HCT116 (cell line): ENCODE results near the gene PDE4B. TPM values are rescaled to one million over a fixed set of nuclear protein-coding genes. Genes with fewer than 3 reads are reported as not detected.

Experiments
- ATAC-seq: fragments of 200-7000 bp; cut with Tn5 transposase; 2 replicates; pipeline ENCODE4 v1.9.1; 2020; ENCODE audit warnings: mild to moderate bottlenecking, moderate library complexity
- BruUV-seq: library from RNA; stranded (reverse); fragments of 400-500 nt; replicated peaks from 2 replicates; lab custom pipeline; 2021; lab: Mats Ljungman, UMichigan
- CTCF ChIA-PET: fragments of 300-600 bp; sonication (Branson Sonifier 250); formaldehyde crosslinking; loops from one replicate; lab custom pipeline; 2021; ENCODE audit warnings: antibody characterized with exemption; lab: Charles Lee
- POLR2A ChIA-PET: fragments of 300-600, 350-600 bp; sonication (Branson Sonifier 250); formaldehyde crosslinking; loops from one replicate; lab custom pipeline; 2021; ENCODE audit warnings: antibody characterized with exemption; lab: Charles Lee
- RAD21 ChIA-PET, 2 experiments: fragments of 300-600 bp; sonication (Branson Sonifier 250); formaldehyde crosslinking; loops; one replicate each; lab custom pipeline; 2023; ENCODE audit warnings: low total read pairs in 2 of 2; ENCODE audit not compliant: uncharacterized antibody in 2 of 2, unreplicated experiment in 2 of 2, low non-redundant PET in 1 of 2; lab: Charles Lee
- DNase-seq: peaks from one replicate; pipeline ENCODE4 v3.0.0-alpha.2; 2010; ENCODE audit warnings: low read depth, low spot score
- H2AFZ ChIP-seq: fragments of 200-600 bp; shearing (Covaris generic), sonication (generic); 2 replicates; pipeline ENCODE4 v1.6.1; 2017; ENCODE audit warnings: low read depth, mixed run types, mixed read lengths, antibody characterized with exemption, low read length; ENCODE audit not compliant: poor library complexity, severe bottlenecking
- H3K27ac ChIP-seq: 2 replicates; pipeline ENCODE4 v1.5.1; 2012; ENCODE audit warnings: low read depth, low read length
- H3K27me3 ChIP-seq: fragments of 200-600 bp; sonication (generic); 2 replicates; pipeline ENCODE4 v1.6.1; 2016; ENCODE audit warnings: mixed run types, low read length, mixed read lengths; ENCODE audit not compliant: insufficient read depth
- H3K36me3 ChIP-seq, 2 experiments: fragments of 200-500 bp in 1 of 2; fragments of 200-600 bp in 1 of 2; sonication (Bioruptor generic) in 1 of 2; sonication (generic) in 1 of 2; 2 replicates each; pipeline versions ENCODE4 v1.5.1 to v1.6.1; 2014 to 2016; ENCODE audit warnings: low read length in 2 of 2, inconsistent platforms in 1 of 2, mixed read lengths in 1 of 2, mixed run types in 1 of 2; ENCODE audit not compliant: insufficient read depth in 2 of 2, control insufficient read depth in 1 of 2
- H3K4me1 ChIP-seq, 2 experiments: fragments of 200-600 bp in 1 of 2; sonication (generic) in 1 of 2; 2 replicates each; pipeline versions ENCODE4 v1.5.1 to v1.6.1; 2012 to 2017; ENCODE audit warnings: low read length in 2 of 2, inconsistent platforms in 1 of 2, mild to moderate bottlenecking in 1 of 2, mixed read lengths in 1 of 2, mixed run types in 1 of 2, moderate library complexity in 1 of 2; ENCODE audit not compliant: insufficient read depth in 2 of 2, control insufficient read depth in 1 of 2
- H3K4me2 ChIP-seq: fragments of 200-600 bp; sonication (generic); 2 replicates; pipeline ENCODE4 v1.6.1; 2017; ENCODE audit warnings: mixed run types, low read length, mixed read lengths
- H3K4me3 ChIP-seq, 2 experiments: fragments of 200-600 bp in 1 of 2; sonication (generic) in 1 of 2; replicated peaks in 1 of 2; 2 replicates each; pipeline ENCODE4 v1.5.1; 2011 to 2016; ENCODE audit warnings: low read length in 2 of 2, control low read depth in 1 of 2, low read depth in 1 of 2, mild to moderate bottlenecking in 1 of 2, mixed read lengths in 1 of 2, mixed run types in 1 of 2
- H3K79me2 ChIP-seq: fragments of 200-600 bp; sonication (generic); 2 replicates; pipeline ENCODE4 v1.6.1; 2017; ENCODE audit warnings: mild to moderate bottlenecking, mixed run types, low read length, moderate library complexity, mixed read lengths; ENCODE audit not compliant: insufficient read depth
- H3K9ac ChIP-seq: fragments of 200-600 bp; sonication (generic); 2 replicates; pipeline ENCODE4 v1.6.1; 2016; ENCODE audit warnings: low read length, mixed read lengths
- H3K9me2 ChIP-seq: fragments of 200-600 bp; sonication (generic), shearing (Covaris generic); 2 replicates; pipeline ENCODE4 v1.6.1; 2017; ENCODE audit warnings: mixed run types, mild to moderate bottlenecking, moderate library complexity; ENCODE audit not compliant: insufficient read depth
- H3K9me3 ChIP-seq, 2 experiments: fragments of 200-500 bp in 1 of 2; fragments of 200-600 bp in 1 of 2; sonication (Bioruptor generic) in 1 of 2; sonication (generic) in 1 of 2; 2 replicates each; pipeline ENCODE4 v1.6.1; 2014 to 2017; ENCODE audit warnings: low read length in 2 of 2, mixed read lengths in 2 of 2, inconsistent platforms in 1 of 2, low read depth in 1 of 2, mild to moderate bottlenecking in 1 of 2, mixed run types in 1 of 2, moderate library complexity in 1 of 2; ENCODE audit not compliant: control insufficient read depth in 1 of 2, insufficient read depth in 1 of 2
- H4K20me1 ChIP-seq: fragments of 200-600 bp; sonication (generic), shearing (Covaris generic); 2 replicates; pipeline ENCODE4 v1.6.1; 2017; ENCODE audit warnings: mixed run types, mild to moderate bottlenecking, moderate library complexity; ENCODE audit not compliant: insufficient read depth
- ATF3 ChIP-seq: IDR thresholded peaks from 2 replicates; pipeline ENCODE4 v1.6.1; 2012
- CBX3 ChIP-seq: IDR thresholded peaks from 2 replicates; pipeline ENCODE4 v1.6.1; 2012; ENCODE audit warnings: low read depth
- CTCF ChIP-seq, 3 experiments: fragments of 200-600 bp in 1 of 3; sonication (generic) in 1 of 3; IDR thresholded peaks in 2 of 3; conservative IDR thresholded peaks in 1 of 3; 2 replicates each; pipeline ENCODE4 v1.5.1; 2012 to 2017; ENCODE audit warnings: low read depth in 2 of 3, low read length in 2 of 3, antibody characterized with exemption in 1 of 3, borderline replicate concordance in 1 of 3, control low read depth in 1 of 3, mild to moderate bottlenecking in 1 of 3, mixed read lengths in 1 of 3, mixed run types in 1 of 3, moderate library complexity in 1 of 3; ENCODE audit not compliant: insufficient read depth in 1 of 3
- EGR1 ChIP-seq: IDR thresholded peaks from 2 replicates; pipeline ENCODE4 v1.6.1; 2012; ENCODE audit warnings: low read depth
- ELF1 ChIP-seq: IDR thresholded peaks from 2 replicates; pipeline ENCODE4 v1.6.1; 2012; ENCODE audit warnings: low read depth, borderline replicate concordance
- EZH2 ChIP-seq: fragments of 200-600 bp; sonication (generic); IDR thresholded peaks from 2 replicates; pipeline ENCODE4 v1.6.1; 2017; ENCODE audit warnings: antibody characterized with exemption, mixed run types
- EZH2phosphoT487 ChIP-seq: fragments of 200-600 bp; IDR thresholded peaks from 2 replicates; pipeline ENCODE4 v1.6.1; 2018; ENCODE audit warnings: antibody characterized with exemption, borderline replicate concordance
- MAX ChIP-seq: IDR thresholded peaks from 2 replicates; pipeline ENCODE4 v1.6.1; 2012
- RAD21 ChIP-seq: IDR thresholded peaks from 2 replicates; pipeline ENCODE4 v1.6.1; 2012; ENCODE audit warnings: low read depth, mild to moderate bottlenecking
- REST ChIP-seq: IDR thresholded peaks from 2 replicates; pipeline ENCODE4 v1.6.1; 2012; ENCODE audit warnings: low read depth
- SP1 ChIP-seq: IDR thresholded peaks from 2 replicates; pipeline ENCODE4 v1.6.1; 2012; ENCODE audit warnings: low read depth
- YY1 ChIP-seq: IDR thresholded peaks from 2 replicates; pipeline ENCODE4 v1.6.1; 2011; ENCODE audit warnings: low read length, low read depth, moderate library complexity, mild to moderate bottlenecking; ENCODE audit not compliant: insufficient replicate concordance; ENCODE audit errors: extremely low read depth
- ZFX ChIP-seq: fragments of 450-650 bp; IDR thresholded peaks from 2 replicates; pipeline ENCODE4 v1.6.1; 2017
- ZNF274 ChIP-seq: fragments of 200-500 bp; sonication (Bioruptor generic); IDR thresholded peaks from 2 replicates; pipeline ENCODE4 v1.6.1; 2014; ENCODE audit warnings: mild to moderate bottlenecking, low read depth, low read length, inconsistent platforms
- intact Hi-C: fragments of 100-400 bp; cut with micrococcal nuclease; formaldehyde crosslinking; loops from 2 replicates; pipeline ENCODE4 v1.10.0; 2022
- total RNA-seq: library from RNA; stranded (reverse); gene quantifications from one replicate; pipeline ENCODE4 v1.2.1, GENCODE V29; 2021; ENCODE audit not compliant: unreplicated experiment

The PDE4B gene
- total RNA-seq, 1 experiment from 2014 or later = 76.9 TPM

- intact Hi-C loops = no loop called here
- ChIA-PET RAD21 (no interaction called here), POLR2A (no interaction called here), CTCF (no interaction called here)
- no peak for DNase-seq
- Histone ChIP-seq H3K9me3 (no peaks in the 10 kb centered on the region), H3K9ac (no peak overlapping the region), H3K9me2 (no peaks in the 10 kb centered on the region), H3K4me1 (no peaks in the 10 kb centered on the region), H3K4me2 (no peak overlapping the region), H3K36me3 (no peaks in the 10 kb centered on the region), H3K4me3 (no peak overlapping the region), H2AFZ (no peak overlapping the region), H3K79me2 (no peaks in the 10 kb centered on the region), H3K27me3 (no peaks in the 10 kb centered on the region), H3K27ac (no peak overlapping the region), H4K20me1 (no peaks in the 10 kb centered on the region)
- TF ChIP-seq ELF1 (no peak), RAD21 (no peak), EZH2phosphoT487 (no peak)
- no TSS peak for BruUV-seq
- no peak for ATAC-seq
Observed at GRCh38 chr1:66085600-66085999, 292.9 kb downstream of the PDE4B start.

- intact Hi-C loops = no loop called here
- POLR2A ChIA-PET = no interaction called here
- no peak overlapping the region for H3K4me3 ChIP-seq
- no peak for DNase-seq
- no peak overlapping the region for H3K9ac ChIP-seq
- H3K36me3 ChIP-seq = no peaks in the 10 kb centered on the region
- TF ChIP-seq EZH2 = no peak
- no peak for TF ChIP-seq SP1
- no peak for TF ChIP-seq ATF3
- no peak for TF ChIP-seq ZFX
- no peak for TF ChIP-seq YY1
- TF ChIP-seq EGR1 = no peak
- no peak for TF ChIP-seq CTCF (IDR thresholded peaks at IDR 0.05 in 2 of 3, conservative IDR thresholded peaks at IDR 0.05 in 1 of 3; ENCODE audit: borderline replicate concordance in 1 of 3, insufficient read depth in 1 of 3, low read depth in 2 of 3, low read length in 2 of 3)
- TF ChIP-seq CBX3 = no peak
- no peak for TF ChIP-seq ZNF274
- no peak for TF ChIP-seq MAX
- TF ChIP-seq EZH2phosphoT487 = no peak
- TF ChIP-seq ELF1 = no peak
- TF ChIP-seq REST = no peak
- H3K79me2 ChIP-seq = no peaks in the 10 kb centered on the region
- no peak overlapping the region for H3K27ac ChIP-seq
- no peaks in the 10 kb centered on the region for H3K9me2 ChIP-seq
- CTCF ChIA-PET = no interaction called here
- no TSS peak for BruUV-seq
- ATAC-seq = no peak
- no peaks in the 10 kb centered on the region for H4K20me1 ChIP-seq
- no peaks in the 10 kb centered on the region for H3K9me3 ChIP-seq
- no peaks in the 10 kb centered on the region for H3K4me1 ChIP-seq
- RAD21 ChIA-PET = no interaction called here
- H2AFZ ChIP-seq = no peak overlapping the region
- H3K27me3 ChIP-seq = no peaks in the 10 kb centered on the region
- no peak overlapping the region for H3K4me2 ChIP-seq
Observed at GRCh38 chr1:66088787-66089186, 296.1 kb downstream of the PDE4B start.
